ENCODE measurements around the gene POU2F2. TPM values are rescaled to one million over a fixed set of nuclear protein-coding genes. Genes with fewer than 3 reads are reported as not detected.
A peak's percentile ranks its signal among the peaks of the same experiment; 100 is the strongest.

POU2F2 gene
- total RNA-seq, 4 donors from 2014 or later, result 0.55 to 3.2 (median 0.77) TPM; not detected in 1

DNA sequence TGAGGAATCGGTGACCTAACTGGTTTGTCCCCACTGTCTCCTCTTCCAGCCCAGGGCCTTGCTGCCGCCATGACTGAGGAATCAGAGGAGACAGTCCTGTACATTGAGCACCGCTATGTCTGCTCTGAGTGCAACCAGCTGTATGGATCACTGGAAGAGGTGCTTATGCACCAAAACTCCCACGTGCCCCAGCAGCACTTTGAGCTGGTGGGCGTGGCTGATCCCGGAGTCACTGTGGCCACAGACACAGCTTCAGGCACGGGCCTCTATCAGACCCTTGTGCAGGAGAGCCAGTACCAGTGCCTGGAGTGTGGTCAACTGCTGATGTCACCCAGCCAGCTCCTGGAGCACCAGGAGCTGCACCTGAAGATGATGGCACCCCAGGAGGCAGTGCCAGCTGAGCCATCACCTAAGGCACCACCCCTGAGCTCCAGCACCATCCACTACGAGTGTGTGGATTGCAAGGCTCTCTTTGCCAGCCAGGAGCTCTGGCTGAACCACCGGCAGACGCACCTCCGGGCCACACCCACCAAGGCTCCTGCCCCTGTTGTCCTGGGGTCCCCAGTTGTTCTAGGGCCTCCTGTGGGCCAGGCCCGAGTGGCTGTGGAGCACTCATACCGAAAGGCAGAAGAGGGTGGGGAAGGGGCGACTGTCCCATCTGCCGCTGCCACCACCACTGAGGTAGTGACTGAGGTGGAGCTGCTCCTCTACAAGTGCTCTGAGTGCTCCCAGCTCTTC lies 53.5 kb downstream of the POU2F2 start:
- no peak for TF ChIP-seq POLR2A (IDR thresholded peaks at IDR 0.05)
- TF ChIP-seq, protein P1, sequence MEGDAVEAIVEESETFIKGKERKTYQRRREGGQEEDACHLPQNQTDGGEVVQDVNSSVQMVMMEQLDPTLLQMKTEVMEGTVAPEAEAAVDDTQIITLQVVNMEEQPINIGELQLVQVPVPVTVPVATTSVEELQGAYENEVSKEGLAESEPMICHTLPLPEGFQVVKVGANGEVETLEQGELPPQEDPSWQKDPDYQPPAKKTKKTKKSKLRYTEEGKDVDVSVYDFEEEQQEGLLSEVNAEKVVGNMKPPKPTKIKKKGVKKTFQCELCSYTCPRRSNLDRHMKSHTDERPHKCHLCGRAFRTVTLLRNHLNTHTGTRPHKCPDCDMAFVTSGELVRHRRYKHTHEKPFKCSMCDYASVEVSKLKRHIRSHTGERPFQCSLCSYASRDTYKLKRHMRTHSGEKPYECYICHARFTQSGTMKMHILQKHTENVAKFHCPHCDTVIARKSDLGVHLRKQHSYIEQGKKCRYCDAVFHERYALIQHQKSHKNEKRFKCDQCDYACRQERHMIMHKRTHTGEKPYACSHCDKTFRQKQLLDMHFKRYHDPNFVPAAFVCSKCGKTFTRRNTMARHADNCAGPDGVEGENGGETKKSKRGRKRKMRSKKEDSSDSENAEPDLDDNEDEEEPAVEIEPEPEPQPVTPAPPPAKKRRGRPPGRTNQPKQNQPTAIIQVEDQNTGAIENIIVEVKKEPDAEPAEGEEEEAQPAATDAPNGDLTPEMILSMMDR (IDR thresholded peaks at IDR 0.05), result no peak
- Histone ChIP-seq H3K27me3 (no peaks in the 10 kb centered on the region), H3K4me1 (peaks cover 0 to 7% of the 10 kb centered on the region in 2 donors), H3K9me3 (no peaks in the 10 kb centered on the region), H3K36me3 (no peaks in the 10 kb centered on the region), H3K27ac (no peak overlapping the region), H3K4me3 (no peak overlapping the region)
- no peak for DNase-seq
- intact Hi-C loops (cut with DNase I; ENCODE audit: low total_unique reads), result no loop called here

DNA sequence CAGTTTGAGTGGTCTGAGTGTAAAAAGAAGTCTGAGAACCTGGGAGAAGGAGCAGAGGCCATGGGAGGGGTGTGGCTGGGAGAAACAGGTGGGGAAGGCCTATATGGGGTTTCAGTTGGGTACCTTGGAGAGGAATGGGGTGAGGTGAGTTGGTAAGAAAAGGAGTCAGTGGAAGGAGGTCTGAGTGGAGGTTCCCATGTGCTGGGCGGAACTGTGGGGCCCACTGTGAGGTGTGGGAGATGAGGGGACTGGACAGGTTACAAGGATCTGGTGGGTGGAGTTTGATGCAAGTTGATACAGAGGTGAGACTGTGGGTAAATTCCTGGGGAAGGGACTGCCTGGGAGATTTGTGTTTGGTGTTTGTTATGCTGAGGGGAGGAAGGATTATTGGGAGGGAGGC lies 54.2 kb downstream of the POU2F2 start:
- Histone ChIP-seq H3K27me3 (no peaks in the 10 kb centered on the region), H3K9me3 (no peaks in the 10 kb centered on the region), H3K36me3 (no peaks in the 10 kb centered on the region), H3K4me3 (no peak overlapping the region), H3K27ac (no peak overlapping the region), H3K4me1 (peaks cover 0 to 7% of the 10 kb centered on the region in 2 donors)
- no peak for DNase-seq
- intact Hi-C loops (cut with DNase I; ENCODE audit: low total_unique reads), result no loop called here
- no peak for TF ChIP-seq POLR2A (IDR thresholded peaks at IDR 0.05)
- TF ChIP-seq, protein P1 (IDR thresholded peaks at IDR 0.05), result no peak

DNA sequence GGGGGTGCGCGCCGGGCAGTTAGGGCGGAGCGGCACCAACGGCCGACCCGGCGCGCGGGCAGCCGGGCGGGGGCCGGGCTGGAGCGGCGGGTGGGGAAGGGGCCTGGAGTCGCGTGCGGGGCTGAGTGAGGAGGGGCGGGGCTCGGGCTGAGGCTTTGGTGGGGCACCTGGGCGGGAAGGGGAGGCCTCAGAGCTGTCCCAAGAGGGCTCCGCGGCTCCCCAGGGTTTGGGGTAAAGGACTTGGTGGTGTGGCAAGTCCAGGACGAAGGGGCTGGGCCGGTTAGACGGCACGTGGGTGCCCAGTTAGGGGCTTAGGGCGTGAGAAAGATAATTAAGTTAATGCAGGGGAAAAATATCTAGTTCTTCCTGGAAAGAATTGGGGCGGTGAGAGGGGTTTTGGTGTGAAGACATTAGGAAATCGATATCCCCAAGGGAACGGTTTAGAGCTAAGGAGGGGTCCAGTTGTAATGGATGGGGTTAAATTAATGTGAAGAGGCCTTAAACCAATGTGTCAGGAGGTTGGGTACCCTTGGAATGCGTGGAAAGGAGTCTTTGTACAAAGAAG lies 55.8 kb downstream of the POU2F2 start:
- peak in 1 of 2 donors; percentile 44 for DNase-seq
- H3K27ac ChIP-seq, result peak overlapping the region; percentile 78 to 93
- intact Hi-C loops (cut with DNase I; ENCODE audit: low total_unique reads), result no loop called here

GRCh38 chr19:42075616-42076379 lies 56.4 kb downstream of the POU2F2 start, which contains the start of gene ZNF574:
ZNF574 (plus strand) TSS chr19:42076166; CDS start chr19:42078607, 2,441 bp downstream.
- H3K4me3 ChIP-seq, result peak within 1 kb of the TSS; percentile 74 to 89
- TF ChIP-seq POLR2A (IDR thresholded peaks at IDR 0.05), result peak; percentile 94
- TF ChIP-seq, protein P1 (IDR thresholded peaks at IDR 0.05), result peak in 2 of 4 experiments; percentile 10 to 31
- DNase-seq, result peak; percentile 98 to 99
- peak within 1 kb of the TSS; percentile 93 to 97 for H3K27ac ChIP-seq
- intact Hi-C loops (cut with DNase I; ENCODE audit: low total_unique reads), result no loop called here
- no peaks in the 10 kb centered on the region for H3K9me3 ChIP-seq
- H3K36me3 ChIP-seq, result no peaks in the 10 kb centered on the region
- H3K27me3 ChIP-seq, result no peaks in the 10 kb centered on the region
- H3K4me1 ChIP-seq, result peaks cover 0 to 7% of the 10 kb centered on the region in 2 donors

More for the DNA sequence above, 55.8 kb downstream of the POU2F2 start:
- H3K4me3 ChIP-seq, result peak overlapping the region; percentile 74 to 89
- peaks cover 0 to 7% of the 10 kb centered on the region in 2 donors for H3K4me1 ChIP-seq
- no peaks in the 10 kb centered on the region for H3K9me3 ChIP-seq
- no peaks in the 10 kb centered on the region for H3K36me3 ChIP-seq
- H3K27me3 ChIP-seq, result no peaks in the 10 kb centered on the region
- TF ChIP-seq, protein P1 (IDR thresholded peaks at IDR 0.05), result no peak
- TF ChIP-seq POLR2A (IDR thresholded peaks at IDR 0.05), result no peak

GRCh38 chr19:42075364-42075615 lies 57.0 kb downstream of the POU2F2 start:
- DNase-seq, result no peak
- no peaks in the 10 kb centered on the region for H3K9me3 ChIP-seq
- H3K27me3 ChIP-seq, result no peaks in the 10 kb centered on the region
- H3K27ac ChIP-seq, result peak overlapping the region; percentile 93 to 97
- TF ChIP-seq, protein P1 (IDR thresholded peaks at IDR 0.05), result no peak
- TF ChIP-seq POLR2A (IDR thresholded peaks at IDR 0.05), result no peak
- H3K4me3 ChIP-seq, result peak overlapping the region; percentile 52 to 74
- H3K36me3 ChIP-seq, result no peaks in the 10 kb centered on the region
- peaks cover 0 to 7% of the 10 kb centered on the region in 2 donors for H3K4me1 ChIP-seq
- intact Hi-C loops (cut with DNase I; ENCODE audit: low total_unique reads), result no loop called here

Data from uterus (tissue), 4 donors.